CD4-positive, alpha-beta T cell treated with Interleukin-17A for 1 hour (primary cell): ENCODE measurements around the gene SH2D7.
"Not testable (repeated sequence)": the region's sequence is repeated elsewhere in the genome, so short reads cannot be mapped to it uniquely, and the experiment has no call there.

ENCODE experiments used
- DNase-seq: peaks from one replicate; pipeline ENCODE4 v3.0.0-alpha.2; 2020

The SH2D7 gene

GRCh38 chr15:78146425-78147154 is 54.2 kb downstream of the SH2D7 start:
- no peak for DNase-seq

- no peak for DNase-seq
These were observed 55.2 kb downstream of the SH2D7 start for GRCh38 chr15:78147566-78147965.

- DNase-seq, result peak; percentile 23
These were observed 56.2 kb downstream of the SH2D7 start for GRCh38 chr15:78148392-78149067.

- DNase-seq, result peak; percentile 98
These were observed 56.9 kb downstream of the SH2D7 start, which contains the start of gene IDH3A for GRCh38 chr15:78149068-78149804. Gene IDH3A, plus strand, starts transcription at chr15:78149362. Its CDS starts 42 bp downstream, at chr15:78149404.

- DNase-seq, result no peak
These were observed 57.7 kb downstream of the SH2D7 start for GRCh38 chr15:78149805-78150751.

GRCh38 chr15:78151075-78151474 is 58.7 kb downstream of the SH2D7 start:
- DNase-seq, result not testable (repeated sequence)
